AG10803 (cell line): ENCODE results near the gene ENKD1.
A peak's percentile ranks its signal among the peaks of the same experiment; 100 is the strongest.

ENCODE experiments used
- DNase-seq: peaks from one replicate; pipeline ENCODE4 v3.0.0; 2010; ENCODE audit warnings: low read depth
- H3K4me3 ChIP-seq: 2 replicates; pipeline ENCODE4 v1.5.1; 2011; ENCODE audit warnings: mild to moderate bottlenecking, low read length, control low read depth
- CTCF ChIP-seq: conservative IDR thresholded peaks from 2 replicates; pipeline ENCODE4 v1.5.1; 2011; ENCODE audit warnings: mild to moderate bottlenecking, low read length, control low read depth, inconsistent platforms

ENKD1 gene

DNA sequence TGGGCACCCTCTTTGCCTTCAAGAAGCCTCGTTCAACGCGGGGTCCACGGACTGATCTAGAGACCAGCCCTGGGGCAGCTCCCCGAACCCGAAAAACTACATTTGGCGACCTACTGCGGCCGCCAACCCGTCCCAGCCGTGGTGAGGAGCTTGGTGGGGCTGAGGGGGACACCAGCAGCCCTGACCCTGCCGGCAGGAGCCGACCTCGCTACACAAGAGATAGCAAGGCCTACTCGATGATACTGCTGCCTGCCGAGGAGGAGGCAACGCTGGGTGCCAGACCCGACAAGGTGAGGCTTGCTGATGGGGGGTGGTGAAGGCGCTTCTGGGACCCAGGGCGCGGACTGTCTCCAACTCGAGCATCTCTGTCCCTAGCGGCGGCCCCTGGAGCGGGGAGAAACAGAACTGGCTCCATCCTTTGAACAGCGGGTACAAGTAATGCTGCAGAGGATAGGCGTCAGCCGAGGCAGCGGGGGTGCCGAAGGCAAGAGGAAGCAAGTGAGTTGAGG is 12.1 kb downstream of the ENKD1 start:
- no peak for TF ChIP-seq CTCF
- DNase-seq = no peak
- no peak overlapping the region for H3K4me3 ChIP-seq

DNA sequence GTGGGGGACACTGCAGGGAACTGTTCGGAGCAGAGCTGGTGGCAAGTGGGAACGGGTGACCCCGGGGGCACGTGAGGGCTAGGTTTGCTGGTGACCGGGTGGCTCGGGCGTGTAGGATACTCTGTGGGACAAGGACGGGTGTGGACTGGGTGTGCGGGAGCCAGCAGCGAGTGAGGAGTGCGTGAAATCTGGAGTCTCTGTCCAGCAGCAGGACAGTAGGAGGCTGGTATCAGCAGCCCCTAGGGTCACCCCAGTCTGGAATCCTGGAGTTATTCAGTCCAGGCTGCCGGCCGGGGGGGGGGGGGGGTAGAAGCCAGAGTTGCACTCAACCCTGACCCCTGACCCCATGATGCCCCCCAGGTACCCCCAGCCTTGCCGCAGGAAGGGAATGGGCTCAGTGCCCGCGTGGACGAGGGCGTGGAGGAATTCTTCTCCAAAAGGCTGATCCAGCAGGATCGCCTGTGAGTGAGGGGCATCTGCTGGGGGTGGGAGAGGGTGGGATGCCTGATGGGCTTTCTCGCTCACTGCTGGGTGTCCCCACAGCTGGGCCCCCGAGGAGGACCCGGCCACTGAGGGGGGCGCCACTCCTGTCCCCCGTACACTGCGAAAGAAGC is 12.7 kb downstream of the ENKD1 start:
- TF ChIP-seq CTCF = no peak
- peak overlapping the region; percentile 35 for H3K4me3 ChIP-seq
- DNase-seq = no peak

GRCh38 chr16:67653128-67653788 is 13.3 kb downstream of the ENKD1 start:
- no peak for DNase-seq
- H3K4me3 ChIP-seq = peak overlapping the region; percentile 58
- no peak for TF ChIP-seq CTCF

GRCh38 chr16:67652578-67653127 is 13.9 kb downstream of the ENKD1 start:
- H3K4me3 ChIP-seq = peak overlapping the region; percentile 41
- TF ChIP-seq CTCF = no peak
- DNase-seq = no peak

DNA sequence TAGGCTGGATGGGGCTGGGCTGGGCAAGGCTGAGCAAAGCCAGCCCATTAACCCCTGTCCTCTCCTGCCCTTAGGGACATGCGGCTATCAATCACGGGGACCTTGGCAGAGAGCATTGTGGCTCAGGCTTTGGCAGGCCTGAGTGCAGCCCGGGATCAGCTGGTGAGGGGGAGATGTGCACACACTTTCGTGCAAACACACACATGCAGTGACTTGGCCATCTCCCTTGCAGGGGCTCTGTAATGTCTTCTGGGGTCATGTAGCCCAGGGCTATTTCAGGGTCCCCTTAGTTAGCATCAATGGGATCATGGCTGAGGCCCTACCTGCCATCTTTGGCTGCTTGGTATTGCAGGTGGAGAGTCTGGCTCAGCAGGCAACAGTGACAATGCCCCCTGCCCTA is 14.7 kb downstream of the ENKD1 start:
- no peak overlapping the region for H3K4me3 ChIP-seq
- no peak for DNase-seq
- TF ChIP-seq CTCF = no peak

DNA sequence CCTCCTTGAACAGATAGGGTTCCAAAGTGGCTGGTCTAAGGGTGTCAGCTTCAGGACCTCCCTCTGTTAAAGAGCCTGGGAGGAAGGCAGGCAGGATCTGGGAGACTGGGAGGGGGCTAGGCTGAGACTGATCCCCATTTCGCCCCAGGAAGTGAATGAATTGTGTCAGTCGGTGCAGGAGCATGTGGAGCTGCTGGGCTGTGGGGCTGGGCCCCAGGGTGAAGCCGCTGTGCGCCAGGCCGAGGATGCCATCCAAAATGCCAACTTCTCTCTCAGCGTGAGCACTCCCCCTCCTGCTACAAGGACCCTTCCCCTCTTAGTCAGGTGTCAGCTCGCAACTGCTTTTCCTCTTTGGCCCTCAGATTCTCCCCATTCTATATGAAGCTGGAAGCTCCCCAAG is 15.5 kb downstream of the ENKD1 start:
- no peak for DNase-seq
- no peak overlapping the region for H3K4me3 ChIP-seq
- no peak for TF ChIP-seq CTCF

- no peak overlapping the region for H3K4me3 ChIP-seq
- no peak for TF ChIP-seq CTCF
- no peak for DNase-seq
Measured at GRCh38 chr16:67650023-67650422, 16.5 kb downstream of the ENKD1 start.
